Esophagus squamous epithelium (tissue), 5 donors: ENCODE results near the gene SPATS2L. TPM values are rescaled to one million over a fixed set of nuclear protein-coding genes. Genes with fewer than 3 reads are reported as not detected.

Experiments
- DNase-seq: peaks from one replicate; lab custom pipeline; 2025; lab: John Stamatoyannopoulos, UW
- H3K27ac ChIP-seq, 4 donors: fragments of 200-600 bp; sonication (generic); one replicate each; pipeline ENCODE4 v1.5.1; 2016 to 2019; ENCODE audit warnings: mild to moderate bottlenecking in 1 of 4
- H3K27me3 ChIP-seq, 4 donors: fragments of 200-600 bp; sonication (generic); 1 replicate in 3 of 4; 2 replicates in 1 of 4; pipeline versions ENCODE4 v1.5.1 to v1.6.0; 2017 to 2021; ENCODE audit warnings: antibody characterized with exemption in 1 of 4
- H3K36me3 ChIP-seq, 3 donors: fragments of 200-600 bp; sonication (generic); one replicate each; pipeline ENCODE4 v1.5.1; 2016 to 2019
- H3K4me1 ChIP-seq, 3 donors: fragments of 200-600 bp; sonication (generic); one replicate each; pipeline ENCODE4 v1.5.1; 2017 to 2019
- H3K4me3 ChIP-seq, 4 donors: fragments of 200-600 bp; sonication (generic); 1 replicate in 3 of 4; 2 replicates in 1 of 4; pipeline ENCODE4 v1.5.1; 2016 to 2019; ENCODE audit warnings: mild to moderate bottlenecking in 2 of 4, moderate library complexity in 1 of 4
- H3K9me3 ChIP-seq, 3 donors: fragments of 200-600 bp; sonication (generic); one replicate each; pipeline ENCODE4 v1.5.1; 2016 to 2019
- POLR2A ChIP-seq, 4 donors: fragments of 450-650 bp; IDR thresholded peaks; one replicate each; pipeline ENCODE4 v1.6.1; 2017; ENCODE audit warnings: antibody characterized with exemption in 4 of 4, mild to moderate bottlenecking in 4 of 4, moderate library complexity in 3 of 4
- WGBS, 2 donors: methylation state at CpG; one replicate each; pipeline ENCODE4 v1.1.5; 2018; 5-methylcytosine and 5-hydroxymethylcytosine counted together
- intact Hi-C: fragments of 100-400 bp; cut with DNase I; formaldehyde crosslinking; loops from one replicate; pipeline ENCODE4 v1.15.0; 2022
- total RNA-seq, 4 donors: library from RNA; depleted of rRNA; stranded (reverse); fragments of >200 nt; gene quantifications; one replicate each; pipeline ENCODE4 v1.1.0, GENCODE V29; 2016
- TF ChIP-seq, protein P1 (sequence below), 6 experiments: fragments of 450-650 bp in 4 of 6; fragments of 200-600 bp in 2 of 6; sonication (generic) in 2 of 6; IDR thresholded peaks; one replicate each; pipeline ENCODE4 v1.5.1; 2016 to 2019; ENCODE audit warnings: antibody characterized with exemption in 6 of 6, mild to moderate bottlenecking in 4 of 6, moderate library complexity in 4 of 6
- donor health status: DM: yes; HTN: yes; CAD: no.

Gene SPATS2L
- total RNA-seq, 4 donors from 2014 or later: 53.2 to 91.9 (median 68.3) TPM

DNA sequence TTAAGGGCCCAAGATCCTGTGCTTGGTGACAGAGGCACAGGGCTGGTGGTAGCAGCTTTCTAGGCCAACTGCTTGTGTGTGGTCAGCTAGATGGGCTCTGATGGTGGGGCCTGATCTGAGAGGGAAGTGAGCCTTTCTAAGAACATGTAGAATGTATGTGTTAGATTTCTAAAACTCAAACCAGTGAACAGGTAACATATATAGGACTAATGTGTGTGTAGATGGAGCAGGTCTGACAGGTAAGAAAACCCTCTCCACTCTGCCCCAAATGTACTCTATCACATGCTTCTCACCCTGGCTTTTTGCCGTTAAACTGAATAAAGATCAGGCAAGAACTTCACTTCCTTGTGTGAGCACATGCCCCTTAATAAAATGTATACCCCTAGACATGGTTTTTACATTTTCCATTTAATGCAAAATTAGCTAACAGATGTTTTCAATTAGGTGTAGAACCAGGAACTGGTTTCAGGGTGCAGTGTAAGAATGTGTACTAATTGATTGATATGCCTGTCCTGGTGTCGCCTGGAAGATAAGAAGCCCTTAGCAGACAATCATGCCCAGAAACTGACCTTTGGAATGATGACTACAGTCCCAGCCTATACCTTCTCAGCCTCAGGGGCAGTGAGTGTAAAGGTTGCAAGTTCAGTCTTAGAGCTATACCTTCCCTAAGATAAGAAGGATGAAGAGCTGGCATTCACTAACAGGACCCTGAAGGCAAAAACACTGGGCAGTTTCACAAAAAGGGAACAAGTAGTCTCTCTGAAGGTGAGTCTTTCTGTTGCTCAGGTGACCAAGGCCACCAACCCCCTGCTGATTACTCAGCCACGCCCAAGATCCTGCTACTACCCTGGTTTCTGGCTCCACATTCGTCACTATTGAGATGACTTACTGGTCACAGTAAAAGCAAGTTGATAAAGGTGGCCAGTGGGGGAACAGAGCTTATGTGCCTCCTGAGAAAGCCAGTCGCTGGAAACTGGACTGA is 71.2 kb downstream of the SPATS2L start:
- no peaks in the 10 kb centered on the region for H3K9me3 ChIP-seq
- no peak overlapping the region for H3K4me3 ChIP-seq
- TF ChIP-seq, protein P1, sequence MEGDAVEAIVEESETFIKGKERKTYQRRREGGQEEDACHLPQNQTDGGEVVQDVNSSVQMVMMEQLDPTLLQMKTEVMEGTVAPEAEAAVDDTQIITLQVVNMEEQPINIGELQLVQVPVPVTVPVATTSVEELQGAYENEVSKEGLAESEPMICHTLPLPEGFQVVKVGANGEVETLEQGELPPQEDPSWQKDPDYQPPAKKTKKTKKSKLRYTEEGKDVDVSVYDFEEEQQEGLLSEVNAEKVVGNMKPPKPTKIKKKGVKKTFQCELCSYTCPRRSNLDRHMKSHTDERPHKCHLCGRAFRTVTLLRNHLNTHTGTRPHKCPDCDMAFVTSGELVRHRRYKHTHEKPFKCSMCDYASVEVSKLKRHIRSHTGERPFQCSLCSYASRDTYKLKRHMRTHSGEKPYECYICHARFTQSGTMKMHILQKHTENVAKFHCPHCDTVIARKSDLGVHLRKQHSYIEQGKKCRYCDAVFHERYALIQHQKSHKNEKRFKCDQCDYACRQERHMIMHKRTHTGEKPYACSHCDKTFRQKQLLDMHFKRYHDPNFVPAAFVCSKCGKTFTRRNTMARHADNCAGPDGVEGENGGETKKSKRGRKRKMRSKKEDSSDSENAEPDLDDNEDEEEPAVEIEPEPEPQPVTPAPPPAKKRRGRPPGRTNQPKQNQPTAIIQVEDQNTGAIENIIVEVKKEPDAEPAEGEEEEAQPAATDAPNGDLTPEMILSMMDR (IDR thresholded peaks at IDR 0.05): no peak
- no peak for TF ChIP-seq POLR2A (IDR thresholded peaks at IDR 0.05)
- no peaks in the 10 kb centered on the region for H3K27me3 ChIP-seq
- H3K4me1 ChIP-seq: peaks cover 4 to 86% (median 22%) of the 10 kb centered on the region in 3 donors
- intact Hi-C loops: no loop called here
- no peaks in the 10 kb centered on the region for H3K36me3 ChIP-seq
- no peak for DNase-seq
- 73 to 74% methylated on average over 4 to 5 of the region's 5 CpGs for WGBS, 2 donors
- peak overlapping the region; percentile 33 to 79 (median 64) for H3K27ac ChIP-seq

DNA sequence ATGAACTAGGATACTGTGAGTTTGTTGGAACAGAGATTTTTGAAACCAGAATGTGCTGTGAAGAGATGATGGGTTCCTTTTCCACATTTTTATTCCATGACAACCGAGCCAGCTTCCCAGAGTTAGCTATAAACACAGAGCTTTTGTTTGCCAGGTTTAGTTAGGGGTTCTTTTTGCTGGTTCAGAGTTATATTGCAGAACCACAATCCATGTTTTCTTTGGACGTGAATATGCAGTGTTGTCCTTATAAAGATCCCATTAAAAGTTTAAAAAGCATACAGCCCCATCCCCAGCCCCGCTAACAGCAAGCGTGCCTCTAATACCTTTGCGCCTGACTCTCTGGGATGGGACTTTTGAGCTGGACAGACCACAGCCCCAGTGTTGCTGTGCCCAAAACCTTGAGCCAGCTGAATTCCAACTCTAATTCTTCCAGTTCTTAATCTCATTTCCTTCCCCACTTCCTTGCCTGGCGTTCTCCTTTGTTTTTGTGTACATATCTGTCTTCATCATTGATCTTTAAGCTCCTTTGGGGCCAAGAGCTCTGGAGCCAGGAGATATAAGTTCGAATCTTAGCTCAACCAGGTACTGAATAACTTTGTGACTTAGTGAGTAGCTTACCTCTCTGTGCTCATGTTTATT is 72.3 kb downstream of the SPATS2L start:
- H3K9me3 ChIP-seq: no peaks in the 10 kb centered on the region
- no peaks in the 10 kb centered on the region for H3K27me3 ChIP-seq
- peak overlapping the region; percentile 33 to 79 (median 64) for H3K27ac ChIP-seq
- intact Hi-C loops: no loop called here
- no peak overlapping the region for H3K4me3 ChIP-seq
- peaks cover 4 to 86% (median 31%) of the 10 kb centered on the region in 3 donors for H3K4me1 ChIP-seq
- H3K36me3 ChIP-seq: no peaks in the 10 kb centered on the region
- DNase-seq: no peak
- 56 to 60% methylated on average over 7 of the region's 7 CpGs for WGBS, 2 donors
- TF ChIP-seq, protein P1 (IDR thresholded peaks at IDR 0.05): no peak
- no peak for TF ChIP-seq POLR2A (IDR thresholded peaks at IDR 0.05)

DNA sequence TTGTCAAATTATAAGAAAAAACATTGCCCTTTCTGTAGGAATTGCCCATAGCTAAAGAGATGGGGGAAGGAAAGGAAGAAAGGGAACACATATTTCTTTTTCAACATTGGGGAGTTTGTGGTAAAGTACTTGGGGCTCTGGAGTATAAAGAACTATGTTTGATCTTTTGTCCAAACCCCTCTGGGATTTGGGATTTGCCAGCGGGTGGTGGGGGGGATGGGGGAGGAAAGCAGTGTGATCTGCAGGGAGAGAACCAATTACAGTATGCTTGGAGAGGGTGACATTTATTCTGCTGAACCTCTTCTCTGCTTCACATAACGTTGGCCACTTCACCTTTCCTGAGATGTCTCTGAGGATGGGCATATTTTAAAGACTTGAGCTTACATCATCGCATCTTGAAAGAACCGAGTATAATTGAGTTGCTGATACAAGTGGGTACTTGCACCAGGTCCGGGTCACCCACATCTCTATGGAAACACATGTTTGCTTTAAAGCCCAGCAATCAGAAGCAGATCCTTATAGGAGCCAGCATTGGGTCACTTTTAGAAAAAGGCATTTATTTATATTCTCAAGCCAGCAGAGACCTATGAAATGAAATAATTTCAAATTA is 73.1 kb downstream of the SPATS2L start:
- Histone ChIP-seq H3K27me3 (no peaks in the 10 kb centered on the region), H3K4me3 (no peak overlapping the region), H3K36me3 (no peaks in the 10 kb centered on the region), H3K4me1 (peaks cover 4 to 86% (median 31%) of the 10 kb centered on the region in 3 donors), H3K27ac (peak overlapping the region in 3 of 4 donors; percentile 54 to 79 (median 73)), H3K9me3 (no peaks in the 10 kb centered on the region)
- WGBS, 2 donors: 47 to 52% methylated on average over 5 of the region's 5 CpGs
- intact Hi-C loops: no loop called here
- TF ChIP-seq POLR2A (IDR thresholded peaks at IDR 0.05): no peak
- TF ChIP-seq, protein P1 (IDR thresholded peaks at IDR 0.05): no peak
- no peak for DNase-seq

DNA sequence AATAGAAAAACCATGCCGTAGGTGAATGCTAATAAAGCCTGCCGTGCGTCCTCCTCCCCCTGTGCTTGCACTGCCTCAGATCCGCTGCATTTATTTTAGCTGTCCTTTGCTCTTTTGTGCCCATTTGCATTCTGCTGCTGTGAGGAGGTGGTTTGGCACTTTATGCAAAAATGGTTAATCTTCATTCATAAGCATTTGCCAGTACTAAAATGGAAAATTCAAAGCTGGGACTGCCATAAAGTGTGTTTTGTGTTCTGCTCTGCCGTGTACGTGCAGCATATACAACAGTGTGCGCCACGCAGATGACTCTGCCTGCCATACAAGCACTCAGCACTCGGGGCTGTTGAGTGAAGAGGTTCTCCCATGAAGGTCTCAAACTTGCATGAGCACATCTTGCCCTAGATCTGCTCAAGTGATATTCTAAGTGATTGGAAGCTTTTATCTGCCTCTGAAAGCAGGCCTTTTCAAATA is 73.6 kb downstream of the SPATS2L start:
- Histone ChIP-seq H3K9me3 (no peaks in the 10 kb centered on the region), H3K4me3 (no peak overlapping the region), H3K27ac (peak overlapping the region in 1 of 4 donors; percentile 17), H3K36me3 (no peaks in the 10 kb centered on the region), H3K27me3 (no peaks in the 10 kb centered on the region), H3K4me1 (peaks cover 4 to 86% (median 31%) of the 10 kb centered on the region in 3 donors)
- TF ChIP-seq POLR2A (IDR thresholded peaks at IDR 0.05): no peak
- DNase-seq: no peak
- WGBS, 2 donors: 77 to 82% methylated on average over 9 of the region's 9 CpGs
- intact Hi-C loops: no loop called here

DNA sequence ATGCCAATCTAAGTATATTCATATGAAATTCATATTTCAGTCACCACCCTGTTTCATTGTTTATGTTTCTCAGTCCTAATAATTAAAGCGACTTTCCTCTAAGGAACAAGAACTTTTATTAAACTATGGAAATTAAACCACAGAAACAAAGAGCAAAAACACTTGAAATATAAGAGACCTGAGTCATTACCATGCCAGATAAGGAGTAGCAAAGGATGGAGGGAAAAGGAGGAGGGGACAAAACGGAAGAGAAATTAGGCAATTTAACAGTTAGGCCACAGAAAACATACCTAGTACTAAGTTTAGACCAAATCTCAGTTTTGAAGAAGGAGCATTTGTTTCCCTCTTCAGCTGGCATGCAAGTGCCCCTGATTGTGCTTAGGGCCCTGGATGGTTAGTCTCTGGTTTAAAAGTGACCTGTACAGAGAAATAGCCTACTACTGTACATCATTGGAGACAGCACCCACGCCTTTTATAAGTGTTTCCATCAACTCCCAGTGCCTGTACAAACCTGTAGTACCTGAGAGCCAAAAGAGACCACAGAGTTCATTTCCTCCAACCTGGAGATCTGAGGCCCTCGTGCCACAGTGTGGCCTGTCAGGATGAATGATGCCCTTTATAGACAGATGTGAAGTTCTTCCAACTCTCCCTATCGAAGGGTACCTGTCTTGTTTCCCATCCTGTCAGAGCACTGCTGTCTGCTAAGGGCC is 74.5 kb downstream of the SPATS2L start:
- Histone ChIP-seq H3K27ac (peak overlapping the region in 2 of 4 donors; percentile 17 to 26), H3K4me3 (no peak overlapping the region), H3K36me3 (no peaks in the 10 kb centered on the region), H3K4me1 (peaks cover 4 to 81% (median 31%) of the 10 kb centered on the region in 3 donors), H3K9me3 (no peaks in the 10 kb centered on the region), H3K27me3 (no peaks in the 10 kb centered on the region)
- TF ChIP-seq, protein P1 (IDR thresholded peaks at IDR 0.05): no peak
- no peak for TF ChIP-seq POLR2A (IDR thresholded peaks at IDR 0.05)
- DNase-seq: no peak
- intact Hi-C loops: no loop called here
- 44 to 59% methylated on average over 5 of the region's 5 CpGs for WGBS, 2 donors
